Thoracic aorta (tissue), 2 donors: ENCODE data around the gene NDUFAF8. TPM values are rescaled to one million over a fixed set of nuclear protein-coding genes. Genes with fewer than 3 reads are reported as not detected.

Source experiments
- ATAC-seq: fragments of 150-250 bp; one replicate; pipeline ENCODE4 v1.8.0; 2017; ENCODE audit warnings: low read depth; ENCODE audit not compliant: insufficient number of reproducible peaks, low FRiP score
- DNase-seq: peaks from one replicate; pipeline ENCODE4 v3.0.0-alpha.2; 2020; ENCODE audit warnings: low spot score
- H3K27ac ChIP-seq, 2 donors: fragments of 200-600 bp; sonication (generic); 1 replicate in 1 of 2; 2 replicates in 1 of 2; pipeline ENCODE4 v1.5.1; 2016; ENCODE audit warnings: mild to moderate bottlenecking in 2 of 2, moderate library complexity in 2 of 2
- H3K27me3 ChIP-seq: fragments of 200-600 bp; sonication (generic); replicated peaks from 2 replicates; pipeline ENCODE4 v1.6.0; 2016; ENCODE audit warnings: mild to moderate bottlenecking; ENCODE audit not compliant: insufficient read depth
- H3K36me3 ChIP-seq: fragments of 200-600 bp; sonication (generic); one replicate; pipeline ENCODE4 v1.5.1; 2016
- H3K4me1 ChIP-seq, 2 donors: fragments of 200-600 bp; sonication (generic); 1 replicate in 1 of 2; 2 replicates in 1 of 2; pipeline versions ENCODE4 v1.5.1 to v1.6.0; 2016; ENCODE audit warnings: low read depth in 2 of 2, mild to moderate bottlenecking in 1 of 2; ENCODE audit not compliant: control insufficient read depth in 1 of 2
- H3K4me3 ChIP-seq: fragments of 200-600 bp; sonication (generic); 2 replicates; pipeline ENCODE4 v1.5.1; 2016; ENCODE audit warnings: mild to moderate bottlenecking
- H3K9me3 ChIP-seq: fragments of 200-600 bp; sonication (generic); 2 replicates; pipeline ENCODE4 v1.5.1; 2016
- CTCF ChIP-seq: fragments of 200-600 bp; sonication (generic); IDR thresholded peaks from one replicate; pipeline ENCODE4 v1.5.1; 2019; ENCODE audit warnings: antibody characterized with exemption
- total RNA-seq, 2 donors: library from RNA; depleted of rRNA; stranded (reverse); fragments of >200 nt; gene quantifications; one replicate each; pipeline versions ENCODE4 v1.1.0 to v1.2.3, GENCODE V29; 2016

NDUFAF8 gene
- total RNA-seq, 2 donors from 2014 or later: 17.8 to 19.5 TPM

- Histone ChIP-seq H3K4me1 (no peaks in the 10 kb centered on the region), H3K36me3 (peaks cover 16% of the 10 kb centered on the region), H3K4me3 (no peak overlapping the region), H3K9me3 (no peaks in the 10 kb centered on the region), H3K27me3 (no peaks in the 10 kb centered on the region), H3K27ac (no peak overlapping the region)
- DNase-seq: no peak
- no peak for ATAC-seq
- TF ChIP-seq CTCF: no peak
Observed at GRCh38 chr17:81229666-81229920, 9.5 kb upstream of the NDUFAF8 start.

GRCh38 chr17:81230043-81230820, 8.9 kb upstream of the NDUFAF8 start:
- no peak for DNase-seq
- no peak overlapping the region for H3K27ac ChIP-seq
- H3K9me3 ChIP-seq: no peaks in the 10 kb centered on the region
- ATAC-seq: no peak
- H3K27me3 ChIP-seq: no peaks in the 10 kb centered on the region
- H3K36me3 ChIP-seq: peaks cover 16% of the 10 kb centered on the region
- H3K4me1 ChIP-seq: no peaks in the 10 kb centered on the region
- no peak overlapping the region for H3K4me3 ChIP-seq
- TF ChIP-seq CTCF: no peak

GRCh38 chr17:81231121-81231645, 7.9 kb upstream of the NDUFAF8 start:
- no peak overlapping the region for H3K27ac ChIP-seq
- ATAC-seq (no peak), DNase-seq (no peak)
- no peaks in the 10 kb centered on the region for H3K27me3 ChIP-seq
- H3K4me3 ChIP-seq: no peak overlapping the region
- TF ChIP-seq CTCF: no peak
- no peaks in the 10 kb centered on the region for H3K4me1 ChIP-seq
- H3K9me3 ChIP-seq: no peaks in the 10 kb centered on the region
- peaks cover 17% of the 10 kb centered on the region for H3K36me3 ChIP-seq

GRCh38 chr17:81231766-81232581, 7.1 kb upstream of the NDUFAF8 start:
- Histone ChIP-seq H3K4me1 (peaks cover 0 to 1% of the 10 kb centered on the region in 2 donors), H3K4me3 (no peak overlapping the region), H3K36me3 (peaks cover 22% of the 10 kb centered on the region), H3K27me3 (no peaks in the 10 kb centered on the region), H3K9me3 (no peaks in the 10 kb centered on the region), H3K27ac (no peak overlapping the region)
- DNase-seq (no peak), ATAC-seq (no peak)
- TF ChIP-seq CTCF: no peak

- H3K27ac ChIP-seq: no peak overlapping the region
- no peaks in the 10 kb centered on the region for H3K9me3 ChIP-seq
- no peaks in the 10 kb centered on the region for H3K27me3 ChIP-seq
- H3K4me3 ChIP-seq: no peak overlapping the region
- peaks cover 22% of the 10 kb centered on the region for H3K36me3 ChIP-seq
- ATAC-seq (no peak), DNase-seq (no peak)
- H3K4me1 ChIP-seq: peaks cover 6 to 9% of the 10 kb centered on the region in 2 donors
- no peak for TF ChIP-seq CTCF
Observed at GRCh38 chr17:81232616-81233241, 6.4 kb upstream of the NDUFAF8 start.
